ENCODE measurements around the gene DHX35. TPM values are rescaled to one million over a fixed set of nuclear protein-coding genes. Genes with fewer than 3 reads are reported as not detected.

DHX35 gene
- total and polyA plus RNA-seq, 2 donors from 2014 or later, result 6.9 to 11.0 TPM

DNA sequence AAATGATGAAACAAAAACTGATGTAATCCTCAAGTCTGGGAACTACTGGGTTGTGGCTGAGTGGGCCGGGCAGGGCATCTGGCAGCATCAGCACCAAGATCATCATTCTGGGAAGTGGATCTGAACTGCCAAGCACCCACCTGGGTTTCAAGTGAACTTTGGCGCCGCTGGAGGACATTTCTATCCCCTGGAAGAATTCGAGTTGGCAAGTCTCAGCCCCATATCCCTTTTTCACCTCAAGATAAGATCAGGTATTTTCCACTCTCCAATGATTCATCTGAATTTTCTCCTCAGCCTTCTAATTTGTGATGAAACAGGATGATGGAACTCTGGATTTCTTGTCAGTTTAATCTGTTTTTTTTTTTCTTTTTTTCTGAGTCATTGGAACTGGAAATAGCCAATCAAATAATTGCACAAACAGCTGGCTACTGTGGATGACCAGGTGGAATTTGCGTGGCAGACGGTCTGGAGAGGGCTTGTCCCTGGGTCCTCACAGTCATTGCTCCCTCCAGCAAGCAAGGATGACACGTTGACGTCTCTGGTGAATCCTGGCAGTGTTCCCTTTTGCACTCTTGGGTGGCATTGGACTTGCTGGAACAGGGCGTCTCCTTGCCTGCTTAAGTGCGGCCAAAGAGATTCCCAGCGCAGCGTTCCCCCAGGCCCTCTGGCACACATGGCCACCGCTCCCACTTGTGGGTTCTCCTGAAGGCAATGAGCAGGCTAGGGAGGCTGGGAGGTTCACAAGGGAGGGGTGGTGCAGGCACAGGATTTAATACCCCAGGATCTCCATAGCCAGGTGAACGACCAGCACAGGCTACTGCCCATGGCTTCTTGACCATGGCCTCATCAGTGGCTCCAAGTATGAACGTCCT, 80.4 kb downstream of the DHX35 start:
- Histone ChIP-seq H3K4me3 (ENCODE audit: low read length in 3 of 3) (no peak overlapping the region), H3K36me3 (ENCODE audit: control insufficient read depth in 2 of 3, insufficient read depth in 3 of 3, low read length in 3 of 3) (peaks cover 0 to 19% (median 15%) of the 10 kb centered on the region in 3 donors), H3K9me3 (ENCODE audit: control insufficient read depth in 2 of 3, insufficient read depth in 1 of 3, low read length in 3 of 3) (no peaks in the 10 kb centered on the region), H3K27me3 (ENCODE audit: control insufficient read depth, insufficient read depth, low read length) (no peaks in the 10 kb centered on the region), H3K9ac (ENCODE audit: low read length in 3 of 3) (no peak overlapping the region), H3K27ac (ENCODE audit: low read depth in 2 of 2, low read length in 2 of 2) (no peak overlapping the region), H3K4me1 (ENCODE audit: control insufficient read depth in 2 of 3, insufficient read depth in 2 of 3, low read depth in 1 of 3, low read length in 3 of 3) (no peaks in the 10 kb centered on the region)
- intact Hi-C loops (cut with DNase I), result loop anchor here (10.0 kb wide), 2 partner anchors 118 to 398 kb away; partner anchors contain the start of gene FAM83D
- TF ChIP-seq, protein P1, sequence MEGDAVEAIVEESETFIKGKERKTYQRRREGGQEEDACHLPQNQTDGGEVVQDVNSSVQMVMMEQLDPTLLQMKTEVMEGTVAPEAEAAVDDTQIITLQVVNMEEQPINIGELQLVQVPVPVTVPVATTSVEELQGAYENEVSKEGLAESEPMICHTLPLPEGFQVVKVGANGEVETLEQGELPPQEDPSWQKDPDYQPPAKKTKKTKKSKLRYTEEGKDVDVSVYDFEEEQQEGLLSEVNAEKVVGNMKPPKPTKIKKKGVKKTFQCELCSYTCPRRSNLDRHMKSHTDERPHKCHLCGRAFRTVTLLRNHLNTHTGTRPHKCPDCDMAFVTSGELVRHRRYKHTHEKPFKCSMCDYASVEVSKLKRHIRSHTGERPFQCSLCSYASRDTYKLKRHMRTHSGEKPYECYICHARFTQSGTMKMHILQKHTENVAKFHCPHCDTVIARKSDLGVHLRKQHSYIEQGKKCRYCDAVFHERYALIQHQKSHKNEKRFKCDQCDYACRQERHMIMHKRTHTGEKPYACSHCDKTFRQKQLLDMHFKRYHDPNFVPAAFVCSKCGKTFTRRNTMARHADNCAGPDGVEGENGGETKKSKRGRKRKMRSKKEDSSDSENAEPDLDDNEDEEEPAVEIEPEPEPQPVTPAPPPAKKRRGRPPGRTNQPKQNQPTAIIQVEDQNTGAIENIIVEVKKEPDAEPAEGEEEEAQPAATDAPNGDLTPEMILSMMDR (IDR thresholded peaks at IDR 0.05; ENCODE audit: borderline replicate concordance, extremely low read depth, insufficient read depth), result no peak
- FAIRE-seq (no peak), DNase-seq (no peak)

DNA sequence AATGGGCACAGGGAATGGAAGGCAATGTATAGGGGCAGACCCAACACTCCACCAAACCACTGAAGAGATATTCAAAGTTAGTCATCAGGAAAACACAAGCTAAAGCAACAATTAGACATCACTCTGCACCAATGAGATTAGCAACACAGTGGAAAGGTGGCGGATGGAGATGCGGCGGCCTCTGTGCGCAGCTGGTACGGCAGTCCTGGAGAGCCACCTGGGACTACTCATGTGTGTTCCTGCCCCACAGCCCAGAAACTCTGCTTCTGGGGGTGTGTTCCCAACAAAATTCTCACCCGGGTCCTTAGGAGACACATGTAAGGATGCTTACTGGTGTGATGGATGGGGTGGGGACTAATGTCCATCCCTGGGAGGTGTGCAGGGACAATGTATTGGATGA, 82.4 kb downstream of the DHX35 start:
- no peak overlapping the region for H3K9ac ChIP-seq (ENCODE audit: low read length in 3 of 3)
- H3K9me3 ChIP-seq (ENCODE audit: control insufficient read depth in 2 of 3, insufficient read depth in 1 of 3, low read length in 3 of 3), result no peaks in the 10 kb centered on the region
- intact Hi-C loops (cut with DNase I), result loop anchor here (10.0 kb wide), 2 partner anchors 120 to 400 kb away; partner anchors contain the start of gene FAM83D
- no peak for DNase-seq
- no peak overlapping the region for H3K27ac ChIP-seq (ENCODE audit: low read depth in 2 of 2, low read length in 2 of 2)
- TF ChIP-seq, protein P1 (IDR thresholded peaks at IDR 0.05; ENCODE audit: borderline replicate concordance, extremely low read depth, insufficient read depth), result no peak
- no peaks in the 10 kb centered on the region for H3K27me3 ChIP-seq (ENCODE audit: control insufficient read depth, insufficient read depth, low read length)
- H3K4me1 ChIP-seq (ENCODE audit: control insufficient read depth in 2 of 3, insufficient read depth in 2 of 3, low read depth in 1 of 3, low read length in 3 of 3), result no peaks in the 10 kb centered on the region
- peaks cover 0 to 8% (median 7%) of the 10 kb centered on the region in 3 donors for H3K36me3 ChIP-seq (ENCODE audit: control insufficient read depth in 2 of 3, insufficient read depth in 3 of 3, low read length in 3 of 3)
- no peak overlapping the region for H3K4me3 ChIP-seq (ENCODE audit: low read length in 3 of 3)
- no peak for FAIRE-seq

DNA sequence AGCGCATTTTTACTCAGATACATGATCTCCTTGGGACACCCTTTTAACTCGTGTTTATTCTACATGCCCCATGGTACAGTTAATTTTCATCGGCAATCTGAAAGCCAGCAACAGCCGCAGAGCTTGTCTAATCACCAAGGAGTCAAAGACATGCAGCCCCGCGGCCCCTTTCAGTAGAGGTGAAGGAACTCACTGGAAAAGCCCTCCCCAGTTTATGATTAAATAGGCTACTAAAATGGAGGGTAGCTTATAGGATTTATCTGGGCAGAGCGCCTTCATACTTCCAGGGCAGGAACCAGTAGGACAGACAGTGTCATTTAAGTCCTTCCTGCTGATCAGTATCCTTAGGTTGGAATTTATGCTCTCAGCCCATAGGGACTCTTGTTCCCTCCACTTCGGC, 83.5 kb downstream of the DHX35 start:
- Histone ChIP-seq H3K9ac (ENCODE audit: low read length in 3 of 3) (no peak overlapping the region), H3K27me3 (ENCODE audit: control insufficient read depth, insufficient read depth, low read length) (no peaks in the 10 kb centered on the region), H3K27ac (ENCODE audit: low read depth in 2 of 2, low read length in 2 of 2) (no peak overlapping the region), H3K9me3 (ENCODE audit: control insufficient read depth in 2 of 3, insufficient read depth in 1 of 3, low read length in 3 of 3) (no peaks in the 10 kb centered on the region), H3K4me3 (ENCODE audit: low read length in 3 of 3) (no peak overlapping the region), H3K4me1 (ENCODE audit: control insufficient read depth in 2 of 3, insufficient read depth in 2 of 3, low read depth in 1 of 3, low read length in 3 of 3) (peaks cover 0 to 7% (median 3%) of the 10 kb centered on the region in 3 donors), H3K36me3 (ENCODE audit: control insufficient read depth in 2 of 3, insufficient read depth in 3 of 3, low read length in 3 of 3) (peaks cover 0 to 3% (median 2%) of the 10 kb centered on the region in 3 donors)
- no peak for FAIRE-seq
- intact Hi-C loops (cut with DNase I), result loop anchor here (10.0 kb wide), 2 partner anchors 121 to 401 kb away; partner anchors contain the start of gene FAM83D
- no peak for DNase-seq
- TF ChIP-seq, protein P1 (IDR thresholded peaks at IDR 0.05; ENCODE audit: borderline replicate concordance, extremely low read depth, insufficient read depth), result no peak

Measured in kidney (tissue), 14 donors.